Embryonic facial prominence (tissue), 1 donor: Measurements from ENCODE around the gene CUEDC2.

ENCODE experiments used
- DNase-seq: peaks from one replicate; pipeline ENCODE4 v3.0.0-alpha.2; 2016; ENCODE audit errors: extremely low spot score

The CUEDC2 gene

DNA sequence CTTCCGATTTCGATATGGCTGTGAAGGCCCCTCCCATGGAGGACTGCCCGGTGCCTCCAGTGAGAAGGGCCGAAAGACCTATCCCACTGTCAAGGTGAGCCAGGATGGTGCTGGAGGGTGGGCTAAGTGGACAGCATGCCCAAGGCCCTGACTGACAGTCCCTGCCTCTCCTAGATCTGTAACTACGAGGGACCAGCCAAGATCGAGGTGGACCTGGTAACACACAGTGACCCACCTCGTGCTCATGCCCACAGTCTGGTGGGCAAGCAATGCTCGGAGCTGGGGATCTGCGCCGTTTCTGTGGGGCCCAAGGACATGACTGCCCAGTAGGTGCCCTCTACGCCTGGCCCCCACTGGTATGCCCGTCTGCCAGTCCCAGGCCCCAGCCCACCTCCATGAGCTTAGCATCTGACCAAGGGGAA lies 35.6 kb downstream of the CUEDC2 start:
- DNase-seq = no peak

- no peak for DNase-seq
Measured at GRCh38 chr10:102396317-102396650, 36.1 kb downstream of the CUEDC2 start.

DNA sequence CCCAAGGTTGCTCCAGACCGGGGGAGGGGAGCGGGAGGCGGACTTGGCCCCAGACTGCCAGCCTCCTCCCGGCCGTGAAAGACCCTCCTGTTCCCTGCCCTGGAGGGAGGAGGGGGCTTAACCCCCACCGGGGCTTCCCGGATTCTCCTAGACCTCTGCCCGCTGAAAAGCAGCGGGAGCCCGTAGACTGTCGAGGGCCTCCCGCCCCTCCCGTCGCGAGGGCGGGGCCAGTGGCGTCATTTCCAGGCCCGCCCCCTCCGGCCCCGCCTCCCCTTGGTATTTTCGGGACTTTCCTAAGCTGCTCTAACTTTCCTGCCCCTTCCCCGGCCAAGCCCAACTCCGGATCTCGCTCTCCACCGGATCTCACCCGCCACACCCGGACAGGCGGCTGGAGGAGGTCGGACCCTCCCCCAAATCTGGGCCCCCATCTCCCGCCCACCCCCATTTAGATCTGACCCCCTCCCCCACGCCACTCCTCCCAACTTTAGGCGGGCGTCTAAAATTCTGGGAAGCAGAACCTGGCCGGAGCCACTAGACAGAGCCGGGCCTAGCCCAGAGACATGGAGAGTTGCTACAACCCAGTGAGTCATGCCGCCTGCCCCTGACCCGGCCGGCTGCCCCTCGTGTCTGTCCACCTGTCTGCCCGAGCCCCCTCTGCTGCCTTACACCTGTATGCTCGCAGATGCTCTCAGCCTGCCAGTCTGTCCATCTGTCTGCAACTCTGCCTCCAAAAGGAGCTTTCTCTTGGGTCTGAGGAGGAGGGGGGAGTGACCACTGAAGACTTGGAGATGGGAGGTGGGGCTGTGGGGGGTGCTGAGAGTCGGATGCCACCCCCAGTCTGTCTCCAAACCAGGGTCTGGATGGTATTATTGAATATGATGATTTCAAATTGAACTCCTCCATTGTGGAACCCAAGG lies 36.7 kb downstream of the CUEDC2 start, which contains the start of gene NFKB2:
NFKB2 (plus strand) TSS at position 306 of the 917 bp plus-strand sequence; CDS start at position 561, 255 bp downstream.
- DNase-seq = peak; percentile 70

GRCh38 chr10:102394801-102395399 lies 37.5 kb downstream of the CUEDC2 start:
- no peak for DNase-seq

- DNase-seq = peak; percentile 80
Measured at GRCh38 chr10:102394079-102394800, 38.1 kb downstream of the CUEDC2 start.

GRCh38 chr10:102393411-102394078 lies 38.8 kb downstream of the CUEDC2 start:
- DNase-seq = no peak

DNA sequence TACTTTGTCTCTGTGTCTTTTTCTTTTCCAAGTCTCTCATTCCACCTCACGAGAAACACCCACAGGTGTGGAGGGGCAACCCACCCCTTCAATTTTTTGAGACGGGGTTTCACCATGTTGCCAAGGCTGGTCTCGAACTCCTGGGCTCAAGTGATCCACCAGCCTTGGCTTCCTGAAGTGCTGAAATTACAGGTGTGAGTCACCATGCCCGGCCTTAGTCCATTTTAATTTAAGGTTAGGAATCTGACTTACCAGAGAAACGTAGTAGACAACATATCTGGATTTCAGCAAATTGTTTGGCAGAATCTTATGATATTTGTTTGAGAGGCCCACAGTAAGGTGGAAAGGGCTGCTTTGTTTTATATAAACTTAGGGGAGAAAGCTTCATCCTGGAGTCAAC lies 40.1 kb downstream of the CUEDC2 start:
- no peak for DNase-seq

DNA sequence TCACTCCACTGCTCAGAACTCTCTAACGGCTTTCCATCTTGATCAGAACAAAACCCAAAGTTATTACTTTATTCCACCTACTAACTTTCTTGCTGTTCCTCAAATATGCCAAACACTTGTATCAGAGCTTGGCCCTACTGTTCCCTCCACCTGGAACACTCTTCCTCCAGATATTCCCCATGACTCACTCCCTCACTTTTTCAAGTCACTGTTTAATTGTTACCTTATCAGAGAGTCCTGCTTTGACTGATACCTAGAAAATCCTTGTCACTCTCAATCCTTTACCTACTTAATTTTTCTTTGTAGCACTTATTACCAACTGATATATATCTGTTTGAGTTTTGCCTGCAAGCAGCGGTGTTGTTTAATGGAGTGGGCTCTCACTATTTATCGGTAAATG lies 42.5 kb downstream of the CUEDC2 start:
- no peak for DNase-seq

DNA sequence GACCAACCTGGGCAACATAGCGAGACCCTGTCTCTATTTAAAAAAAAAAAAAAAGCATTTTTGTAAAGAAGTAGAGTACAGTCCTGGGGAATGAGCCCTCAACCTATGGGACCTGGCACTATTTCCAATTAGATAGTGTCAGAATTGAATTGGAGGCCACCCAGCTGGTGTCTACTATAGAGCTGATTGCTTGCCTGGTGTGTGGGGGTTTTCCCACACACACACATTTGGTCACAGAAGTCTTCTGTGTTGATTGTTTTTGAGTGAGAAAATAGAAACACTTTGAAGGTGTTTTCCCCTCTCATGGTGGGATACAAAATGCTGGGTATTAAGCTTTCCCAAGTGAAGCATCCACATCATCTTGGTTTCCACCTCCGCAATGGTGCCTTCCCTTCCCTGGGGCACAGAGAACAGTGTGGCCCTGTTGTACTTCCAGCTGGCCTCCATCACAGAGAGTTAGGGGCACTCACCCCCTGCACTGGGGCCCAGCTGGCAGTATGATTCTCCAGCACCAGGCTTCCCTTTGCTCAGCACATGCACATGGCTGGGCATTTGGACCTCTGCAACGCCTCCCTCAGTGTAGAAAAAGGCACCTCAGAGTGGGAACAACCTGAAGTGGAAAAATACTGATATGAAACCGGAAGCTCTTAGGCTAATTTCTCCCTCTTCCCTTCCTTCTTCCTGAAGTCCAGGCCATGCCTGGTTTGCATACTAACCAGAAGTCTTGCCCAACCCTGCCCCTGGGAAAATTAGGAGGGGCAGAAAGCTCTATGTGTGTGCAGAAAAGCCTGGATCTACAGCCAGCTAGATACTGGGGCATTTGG lies 47.6 kb downstream of the CUEDC2 start:
- DNase-seq = no peak

- no peak for DNase-seq
Measured at GRCh38 chr10:102384053-102384452, 48.3 kb downstream of the CUEDC2 start.

DNA sequence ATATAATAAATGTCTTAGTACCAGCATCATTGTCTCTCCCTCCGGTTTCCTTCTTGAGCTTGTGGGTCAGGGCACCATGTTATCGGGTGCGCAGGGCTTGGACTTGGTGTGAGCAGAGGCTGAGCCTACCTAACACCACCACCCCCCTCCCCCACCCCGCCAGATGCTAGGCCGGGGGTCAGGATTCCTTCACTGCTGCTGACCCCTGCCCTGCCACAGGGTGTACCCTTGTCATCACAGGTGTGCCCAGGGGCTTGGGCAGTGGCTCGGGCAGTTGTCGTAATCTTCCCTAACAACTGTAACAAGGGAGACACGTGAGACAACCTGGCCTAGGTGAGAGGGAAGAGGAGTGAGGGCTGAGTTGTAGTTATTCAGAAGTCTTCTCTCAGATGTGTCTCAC lies 49.5 kb downstream of the CUEDC2 start:
- no peak for DNase-seq

DNA sequence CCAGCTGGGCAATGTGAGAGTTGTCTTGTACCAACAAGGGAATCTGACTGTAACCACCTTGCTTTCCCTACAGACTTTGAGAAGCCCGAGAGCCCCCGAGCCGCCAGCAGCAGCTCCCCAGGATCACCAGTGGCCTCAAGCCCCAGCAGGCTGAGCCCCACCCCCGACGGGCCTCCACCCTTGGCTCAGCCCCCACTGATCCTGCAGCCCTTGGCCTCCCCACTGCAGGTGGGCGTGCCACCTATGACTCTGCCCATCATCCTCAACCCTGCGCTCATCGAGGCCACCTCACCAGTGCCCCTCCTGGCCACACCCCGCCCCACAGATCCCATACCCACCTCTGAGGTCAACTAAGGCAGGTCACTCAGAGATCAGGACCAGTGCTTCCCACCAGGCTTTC lies 50.4 kb downstream of the CUEDC2 start:
- no peak for DNase-seq

DNA sequence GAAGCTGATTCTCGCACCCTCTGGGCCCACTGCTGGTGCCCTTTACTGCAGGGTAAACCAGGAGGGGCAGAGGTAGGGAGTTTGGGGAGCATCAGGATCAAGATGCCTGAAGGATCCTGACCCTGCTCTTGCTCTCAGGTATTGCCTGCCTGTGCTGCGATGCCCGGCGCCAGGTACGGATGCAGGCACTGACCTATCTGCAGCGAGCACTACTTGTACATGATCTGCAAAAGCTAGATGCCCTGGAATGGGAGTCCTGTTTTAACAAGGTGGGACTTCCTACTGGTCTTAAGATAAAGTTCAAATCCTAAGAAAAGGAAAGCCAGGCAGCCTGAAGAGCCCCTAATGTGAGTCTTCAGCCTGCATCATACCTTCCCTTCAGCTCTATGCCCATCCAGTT lies 53.0 kb downstream of the CUEDC2 start:
- no peak for DNase-seq

DNA sequence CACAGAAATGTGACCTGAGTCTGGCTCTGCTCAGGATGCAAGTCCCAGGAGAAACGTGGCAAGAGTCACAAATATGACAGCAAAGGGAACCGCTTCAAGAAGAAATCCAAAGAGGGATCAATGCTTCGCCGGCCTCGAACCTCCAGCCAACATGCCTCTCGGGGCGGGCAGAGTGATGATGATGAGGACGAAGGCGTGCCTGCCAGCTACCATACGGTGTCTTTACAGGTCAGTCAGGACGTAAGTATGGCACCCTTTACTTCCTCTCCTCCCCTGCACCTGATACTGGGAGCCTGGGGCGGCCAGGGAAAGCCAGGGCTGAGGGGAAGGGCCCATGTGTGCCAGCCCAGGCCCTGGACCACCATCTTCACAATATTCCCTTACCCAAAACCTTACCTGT lies 55.5 kb downstream of the CUEDC2 start:
- DNase-seq = no peak

- DNase-seq = no peak
Measured at GRCh38 chr10:102375867-102376266, 56.5 kb downstream of the CUEDC2 start.

DNA sequence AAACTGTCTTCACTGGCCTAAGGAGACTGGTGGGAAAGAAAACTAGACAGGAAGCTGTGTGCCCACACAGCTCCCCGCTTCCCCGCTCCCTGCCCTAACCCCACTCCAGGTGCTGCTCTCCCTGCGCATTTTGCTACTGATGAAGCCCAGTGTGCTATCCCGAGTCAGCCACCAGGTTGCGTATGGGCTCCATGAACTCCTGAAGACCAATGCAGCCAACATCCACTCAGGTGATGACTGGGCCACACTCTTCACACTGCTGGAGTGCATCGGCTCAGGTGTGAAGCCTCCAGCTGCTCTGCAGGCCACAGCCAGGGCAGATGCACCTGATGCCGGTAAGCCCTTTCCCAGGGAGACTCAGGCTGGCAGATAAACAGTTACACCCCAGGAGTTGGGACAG lies 57.1 kb downstream of the CUEDC2 start:
- DNase-seq = no peak
